ENCODE measurements around the gene HPCAL1.

The HPCAL1 gene

DNA sequence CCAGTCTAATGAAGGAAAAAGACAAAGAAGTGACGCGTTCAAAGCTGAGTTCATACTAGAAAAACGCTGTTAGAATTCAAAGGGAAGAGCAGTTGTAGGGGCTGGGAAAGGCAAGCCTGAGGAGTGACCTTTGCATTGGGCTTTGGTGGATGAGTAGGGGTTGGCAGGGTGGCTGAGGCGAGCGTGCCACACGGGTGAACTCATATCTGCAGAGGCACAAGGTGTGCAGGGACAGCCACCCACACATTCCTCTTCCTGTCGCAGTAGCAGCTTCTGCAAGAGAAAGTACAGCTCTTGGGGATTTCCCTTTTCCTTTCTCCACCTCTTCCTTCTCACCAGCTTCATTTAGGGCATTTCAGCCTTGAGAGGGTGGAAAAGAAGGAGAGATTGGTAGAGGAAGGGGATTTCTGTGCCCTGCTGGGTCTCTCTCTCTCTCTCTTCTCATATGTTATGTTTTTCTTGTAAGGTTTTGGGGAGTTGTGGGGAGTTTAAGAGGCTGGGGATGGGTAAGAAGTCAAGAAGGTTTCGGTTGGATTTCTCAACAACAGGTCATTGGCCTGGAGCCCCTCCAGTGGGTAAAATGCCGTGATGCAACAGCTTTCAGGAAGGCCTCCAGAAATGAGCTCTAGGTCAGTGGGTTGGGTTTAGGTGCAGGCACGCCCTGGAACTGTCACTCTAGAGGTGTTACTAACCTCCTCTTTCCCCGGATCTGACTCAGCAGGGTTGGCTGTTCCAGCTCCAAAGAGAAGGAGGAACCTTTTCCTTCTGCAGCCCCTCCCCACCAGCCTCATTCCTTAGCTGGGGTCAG is 105.3 kb downstream of the HPCAL1 start:
- Histone ChIP-seq H3K4me3 (ENCODE audit: low read length) (no peak overlapping the region), H3K4me2 (ENCODE audit: low read length) (peak overlapping the region; percentile 80), H3K9me3 (ENCODE audit: control insufficient read depth, insufficient read depth, low read length) (0 out of 2 replicates have a peak, but pooled peaks cover 2% of the 10 kb centered on the region), H3K27me3 (ENCODE audit: control insufficient read depth, low read length) (no peaks in the 10 kb centered on the region), H3K9me2 (replicated peaks; ENCODE audit: control insufficient read depth, low read length) (no peaks in the 10 kb centered on the region), H3K79me2 (ENCODE audit: control insufficient read depth, low read length) (no peaks in the 10 kb centered on the region), H3K4me1 (ENCODE audit: control insufficient read depth, low read length) (peaks cover 56% of the 10 kb centered on the region), H3F3A (ENCODE audit: control insufficient read depth, insufficient read depth) (peaks cover 10% of the 10 kb centered on the region), H3K36me3 (ENCODE audit: control insufficient read depth, low read length) (peaks cover 4% of the 10 kb centered on the region; the same call in 1 of the 2 replicates), H3K27ac (ENCODE audit: low read depth, low read length) (no peak overlapping the region), H4K20me1 (ENCODE audit: control insufficient read depth, insufficient read depth, low read depth, low read length) (no peaks in the 10 kb centered on the region; the same call in 1 of the 2 replicates)
- no peak for TF ChIP-seq EZH2phosphoT487 (IDR thresholded peaks at IDR 0.05; ENCODE audit: borderline replicate concordance, low read length)
- TF ChIP-seq CTCF (IDR thresholded peaks at IDR 0.05; ENCODE audit: low read depth, low read length, poor library complexity, severe bottlenecking): no peak

GRCh38 chr2:10408649-10409579 is 106.2 kb downstream of the HPCAL1 start:
- Histone ChIP-seq H3K9me2 (replicated peaks; ENCODE audit: control insufficient read depth, low read length) (no peaks in the 10 kb centered on the region), H3F3A (ENCODE audit: control insufficient read depth, insufficient read depth) (peaks cover 10% of the 10 kb centered on the region), H3K36me3 (ENCODE audit: control insufficient read depth, low read length) (peaks cover 4% of the 10 kb centered on the region; the same call in 1 of the 2 replicates), H3K27ac (ENCODE audit: low read depth, low read length) (peak overlapping the region; percentile 82), H3K4me1 (ENCODE audit: control insufficient read depth, low read length) (peaks cover 58% of the 10 kb centered on the region), H3K4me2 (ENCODE audit: low read length) (peak overlapping the region; percentile 80), H3K27me3 (ENCODE audit: control insufficient read depth, low read length) (no peaks in the 10 kb centered on the region), H3K9me3 (ENCODE audit: control insufficient read depth, insufficient read depth, low read length) (0 out of 2 replicates have a peak, but pooled peaks cover 2% of the 10 kb centered on the region), H3K79me2 (ENCODE audit: control insufficient read depth, low read length) (no peaks in the 10 kb centered on the region), H3K4me3 (ENCODE audit: low read length) (peak overlapping the region; percentile 60), H4K20me1 (ENCODE audit: control insufficient read depth, insufficient read depth, low read depth, low read length) (no peaks in the 10 kb centered on the region; the same call in 1 of the 2 replicates)
- TF ChIP-seq EZH2phosphoT487 (IDR thresholded peaks at IDR 0.05; ENCODE audit: borderline replicate concordance, low read length) (no peak), CTCF (IDR thresholded peaks at IDR 0.05; ENCODE audit: low read depth, low read length, poor library complexity, severe bottlenecking) (peak; percentile 95)

DNA sequence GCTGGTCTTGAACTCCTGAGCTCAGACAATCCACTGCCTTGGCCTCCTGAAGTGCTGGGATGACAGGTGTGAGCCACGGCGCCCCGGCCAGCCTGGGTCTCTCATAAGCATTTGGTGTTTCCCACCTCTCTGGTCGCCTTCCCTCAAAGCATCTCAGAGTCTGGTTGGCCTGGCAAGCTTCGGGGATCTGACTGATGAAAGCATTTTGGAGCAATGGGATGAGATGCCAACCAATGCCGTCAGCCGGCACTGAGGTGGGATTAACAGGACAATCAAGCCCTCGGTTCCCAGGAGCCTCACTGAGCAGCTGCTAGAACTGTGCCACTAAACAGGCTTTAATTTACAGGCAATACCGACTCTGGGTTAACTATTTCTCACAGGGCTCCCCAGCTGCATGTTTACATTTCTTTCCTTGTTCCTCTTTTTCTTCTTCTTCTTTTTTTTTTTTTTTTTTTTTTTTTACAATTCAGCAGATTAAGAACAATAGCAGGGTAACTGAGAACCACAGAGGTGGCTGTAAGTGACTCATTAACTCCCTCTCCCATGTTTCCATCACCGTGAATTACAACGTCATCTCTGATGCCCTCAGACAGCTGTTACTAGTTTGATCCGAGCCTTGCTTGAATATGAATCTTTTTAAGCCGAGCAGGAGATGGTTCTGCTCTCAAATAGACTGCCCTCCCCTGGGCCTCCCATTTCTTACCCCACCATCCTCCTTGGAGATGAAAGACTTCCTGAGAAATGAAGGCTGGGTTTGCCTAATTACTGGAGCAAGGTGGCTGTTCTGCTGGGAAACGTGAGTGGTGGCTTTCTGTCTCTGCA is 107.5 kb downstream of the HPCAL1 start:
- H3K4me3 ChIP-seq (ENCODE audit: low read length): peak overlapping the region; percentile 60
- H3K27ac ChIP-seq (ENCODE audit: low read depth, low read length): peak overlapping the region; percentile 82
- H3K27me3 ChIP-seq (ENCODE audit: control insufficient read depth, low read length): no peaks in the 10 kb centered on the region
- peak overlapping the region; percentile 80 for H3K4me2 ChIP-seq (ENCODE audit: low read length)
- H3F3A ChIP-seq (ENCODE audit: control insufficient read depth, insufficient read depth): peaks cover 10% of the 10 kb centered on the region
- no peaks in the 10 kb centered on the region; the same call in 1 of the 2 replicates for H4K20me1 ChIP-seq (ENCODE audit: control insufficient read depth, insufficient read depth, low read depth, low read length)
- TF ChIP-seq EZH2phosphoT487 (IDR thresholded peaks at IDR 0.05; ENCODE audit: borderline replicate concordance, low read length) (no peak), CTCF (IDR thresholded peaks at IDR 0.05; ENCODE audit: low read depth, low read length, poor library complexity, severe bottlenecking) (no peak)
- H3K9me2 ChIP-seq (replicated peaks; ENCODE audit: control insufficient read depth, low read length): no peaks in the 10 kb centered on the region
- H3K4me1 ChIP-seq (ENCODE audit: control insufficient read depth, low read length): peaks cover 60% of the 10 kb centered on the region
- 0 out of 2 replicates have a peak, but pooled peaks cover 2% of the 10 kb centered on the region for H3K9me3 ChIP-seq (ENCODE audit: control insufficient read depth, insufficient read depth, low read length)
- H3K79me2 ChIP-seq (ENCODE audit: control insufficient read depth, low read length): no peaks in the 10 kb centered on the region
- peaks cover 4% of the 10 kb centered on the region; the same call in 1 of the 2 replicates for H3K36me3 ChIP-seq (ENCODE audit: control insufficient read depth, low read length)
